ENCODE results near the gene SGCE.

GRCh38 chr7:94588075-94588474, 67.9 kb downstream of the SGCE start:
- TF ChIP-seq CTCF (IDR thresholded peaks at IDR 0.05) = no peak
- TF ChIP-seq EZH2 (IDR thresholded peaks at IDR 0.05) = no peak
- peak; percentile 70 for TF ChIP-seq EZH2phosphoT487 (IDR thresholded peaks at IDR 0.05)

All from neural progenitor cell (in vitro differentiated cells).